HepG2 (cell line): Measurements from ENCODE around the gene AKNA. TPM values are rescaled to one million over a fixed set of nuclear protein-coding genes. Genes with fewer than 3 reads are reported as not detected.

Experiments
- ATAC-seq: fragments of 200-7000 bp; cut with Tn5 transposase; 3 replicates; pipeline ENCODE4 v1.9.1; 2020; ENCODE audit warnings: mild to moderate bottlenecking, moderate library complexity
- BruUV-seq: library from RNA; stranded (reverse); fragments of 400-500 nt; replicated peaks from 2 replicates; lab custom pipeline; 2021; lab: Mats Ljungman, UMichigan
- CTCF ChIA-PET: fragments of 300-600 bp; formaldehyde crosslinking; extraction: SDS; loops from one replicate; lab custom pipeline; 2021; ENCODE audit warnings: low total read pairs, inconsistent platforms, low intra/inter-chr PET ratio; lab: Yijun Ruan, JAX
- POLR2A ChIA-PET: fragments of 350-600 bp; sonication (Branson Sonifier 250); formaldehyde crosslinking; loops from one replicate; lab custom pipeline; 2020; ENCODE audit warnings: antibody characterized with exemption, inconsistent platforms; lab: Yijun Ruan, JAX
- DNase-seq: peaks from one replicate; pipeline ENCODE4 v3.0.0-alpha.2; 2015; ENCODE audit warnings: low spot score
- FAIRE-seq: peaks from 3 replicates; lab custom pipeline; 2011; peaks lifted over from hg19 to GRCh38; lab: Jason Lieb, UNC
- H2AFZ ChIP-seq: one replicate; pipeline ENCODE4 v1.6.1; 2011; ENCODE audit warnings: low read length, inconsistent platforms
- H3K27ac ChIP-seq: fragments of 300-600 bp; 3 replicates; pipeline ENCODE4 v1.8.0; 2011; ENCODE audit warnings: mixed run types, mild to moderate bottlenecking, mixed read lengths, low read length, inconsistent platforms; ENCODE audit not compliant: insufficient read depth; ENCODE audit errors: extremely low read length
- H3K27me3 ChIP-seq, 2 experiments: fragments of 200-600 bp in 1 of 2; 2 replicates in 1 of 2; 3 replicates in 1 of 2; pipeline versions ENCODE4 v1.6.0 to v1.8.0; 2011; ENCODE audit warnings: low read length in 2 of 2, mild to moderate bottlenecking in 2 of 2, moderate library complexity in 2 of 2, inconsistent platforms in 1 of 2; ENCODE audit not compliant: insufficient read depth in 2 of 2, control insufficient read depth in 1 of 2
- H3K36me3 ChIP-seq, 2 experiments: fragments of 200-600 bp in 1 of 2; replicated peaks in 1 of 2; 2 replicates in 1 of 2; 3 replicates in 1 of 2; pipeline versions ENCODE4 v1.5.1 to v1.8.0; 2011; ENCODE audit warnings: low read length in 2 of 2, inconsistent platforms in 1 of 2; ENCODE audit not compliant: insufficient read depth in 2 of 2, control insufficient read depth in 1 of 2
- H3K4me1 ChIP-seq: 2 replicates; pipeline ENCODE4 v1.5.1; 2012; ENCODE audit warnings: low read length, inconsistent platforms; ENCODE audit not compliant: insufficient read depth
- H3K4me2 ChIP-seq: 2 replicates; pipeline ENCODE4 v1.6.0; 2011; ENCODE audit warnings: low read depth, low read length, inconsistent platforms
- H3K4me3 ChIP-seq, 3 experiments: fragments of 200-600 bp in 1 of 3; sonication (generic), shearing (Covaris generic) in 1 of 3; replicated peaks in 1 of 3; 2 replicates each; pipeline ENCODE4 v1.5.1; 2011 to 2016; ENCODE audit warnings: low read length in 3 of 3, inconsistent platforms in 2 of 3, low read depth in 2 of 3, mild to moderate bottlenecking in 2 of 3, control low read depth in 1 of 3, mixed read lengths in 1 of 3; ENCODE audit not compliant: insufficient read depth in 1 of 3
- H3K79me2 ChIP-seq: one replicate; pipeline ENCODE4 v1.6.1; 2011; ENCODE audit warnings: low read length, inconsistent platforms; ENCODE audit not compliant: insufficient read depth
- H3K9ac ChIP-seq: 2 replicates; pipeline ENCODE4 v1.6.0; 2011; ENCODE audit warnings: mild to moderate bottlenecking, low read depth, low read length, inconsistent platforms; ENCODE audit not compliant: insufficient read depth
- H3K9me3 ChIP-seq: 2 replicates; pipeline ENCODE4 v1.5.1; 2012; ENCODE audit warnings: mild to moderate bottlenecking, low read length
- H4K20me1 ChIP-seq: 2 replicates; pipeline ENCODE4 v1.6.0; 2011; ENCODE audit warnings: inconsistent platforms, mild to moderate bottlenecking, low read length, moderate library complexity; ENCODE audit not compliant: insufficient read depth
- FOXK1 ChIP-seq: sonication (generic); formaldehyde crosslinking; IDR thresholded peaks from 2 replicates; pipeline ENCODE4 v1.4.0; 2020; ENCODE audit warnings: low read depth, missing genetic modification reagents, borderline replicate concordance
- YEATS2 ChIP-seq: sonication (generic); formaldehyde crosslinking; IDR thresholded peaks from 2 replicates; pipeline ENCODE4 v1.4.0; 2020; ENCODE audit warnings: missing genetic modification reagents, borderline replicate concordance
- ZFP36L1 ChIP-seq: sonication (generic); formaldehyde crosslinking; IDR thresholded peaks from 2 replicates; pipeline ENCODE4 v1.8.0; 2022; ENCODE audit warnings: mild to moderate bottlenecking, missing genetic modification reagents, moderate library complexity
- ZNF331 ChIP-seq: sonication (generic); formaldehyde crosslinking; IDR thresholded peaks from 2 replicates; pipeline ENCODE4 v1.4.0; 2020; ENCODE audit warnings: missing genetic modification reagents
- WGBS: methylation state at CpG from one replicate; pipeline ENCODE4 v1.1.6; 2017; ENCODE audit warnings: low lambda C conversion rate; 5-methylcytosine and 5-hydroxymethylcytosine counted together
- in situ Hi-C: cut with HindIII; loops from 2 replicates; pipeline ENCODE4 v1.10.0; 2017; ENCODE audit warnings: low pct_unique_long_range_greater_than_20kb; ENCODE audit not compliant: extremely low pct_ligation_motif_present
- intact Hi-C: fragments of 100-400 bp; cut with micrococcal nuclease; formaldehyde crosslinking; loops from one replicate; pipeline ENCODE4 v1.10.0; 2022; ENCODE audit not compliant: unreplicated experiment
- polyA plus RNA-seq, 8 experiments: library from polyadenylated mRNA; depleted of rRNA in 3 of 8; stranded (reverse) in 7 of 8; unstranded in 1 of 8; fragments of >200 nt; fragmentation: Illumina TruSeq in 4 of 8; extraction: Trizol in 4 of 8; gene quantifications; 2 replicates each; pipeline versions ENCODE4 v1.2.1 to v1.2.3, GENCODE V29; 2011 to 2016; ENCODE audit warnings: low read depth in 4 of 8, missing spikeins in 1 of 8, mixed read lengths in 1 of 8; ENCODE audit not compliant: insufficient read depth in 1 of 8
- total RNA-seq, 5 experiments: library from RNA; depleted of rRNA; stranded (reverse); fragments of >200 nt; fragmentation: Illumina TruSeq; extraction: Trizol; gene quantifications; 2 replicates each; pipeline ENCODE4 v1.2.3, GENCODE V29; 2016; ENCODE audit warnings: low read depth in 1 of 5
- TF ChIP-seq, protein P1 (sequence below): sonication (generic); formaldehyde crosslinking; IDR thresholded peaks from 2 replicates; pipeline ENCODE4 v1.4.0; 2020; ENCODE audit warnings: missing genetic modification reagents
- TF ChIP-seq, protein P2 (sequence below): sonication (generic); formaldehyde crosslinking; IDR thresholded peaks from 2 replicates; pipeline ENCODE4 v1.5.0; 2020; ENCODE audit warnings: mild to moderate bottlenecking, missing genetic modification reagents, moderate library complexity

Gene AKNA
- total and polyA plus RNA-seq, 2 of the 13 experiments (the other 11 are each of a cell fraction or from before 2014, with no cell fraction given), result 3.0 to 3.1 TPM

DNA sequence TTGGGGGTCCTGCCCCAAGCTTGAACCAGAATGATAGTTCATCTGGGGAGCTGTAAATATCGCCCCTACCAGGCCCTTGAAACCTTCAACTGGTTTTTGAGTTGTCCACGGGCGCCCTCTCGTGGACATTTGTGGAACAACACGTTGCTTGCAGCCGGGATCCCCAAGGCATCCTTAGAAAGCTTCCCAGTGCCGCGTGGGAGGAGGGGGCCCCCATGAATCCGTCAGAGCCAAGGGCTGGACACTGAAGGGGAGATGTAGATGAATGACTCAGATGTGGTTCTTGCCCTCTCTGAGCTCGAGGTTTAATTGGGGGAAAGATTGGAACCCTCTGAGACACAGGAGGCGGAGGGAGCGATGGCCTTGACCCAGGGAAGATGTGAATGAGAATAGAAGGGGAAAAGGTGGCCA, 96.7 kb downstream of the AKNA start (continued):
- no peak for TF ChIP-seq FOXK1 (CRISPR knock-in tag)

DNA sequence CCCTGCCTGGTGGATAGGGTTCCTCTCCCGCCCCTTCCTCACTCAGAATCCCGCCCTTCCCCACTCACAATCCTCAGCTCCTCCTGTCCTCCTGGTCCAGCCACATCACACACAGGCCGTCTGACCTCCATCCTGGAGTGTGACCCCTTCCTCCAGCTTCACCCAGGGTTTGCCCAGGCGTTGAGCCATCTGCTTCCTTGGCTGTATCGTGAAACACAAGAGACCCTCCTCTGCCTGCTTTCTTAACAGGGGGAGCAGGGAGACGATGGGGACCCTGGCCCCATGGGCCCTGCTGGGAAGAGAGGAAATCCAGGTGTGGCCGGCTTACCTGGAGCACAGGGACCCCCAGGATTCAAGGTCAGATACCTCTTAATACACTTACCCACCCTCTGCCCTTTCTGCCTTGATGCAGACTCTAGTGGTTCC, 97.2 kb downstream of the AKNA start:
- Histone ChIP-seq H3K4me3 (no peak overlapping the region), H3K27ac (no peak overlapping the region), H3K9ac (no peak overlapping the region), H3K36me3 (peaks cover 39 to 78% of the 10 kb centered on the region in 2 experiments), H3K4me1 (no peaks in the 10 kb centered on the region), H2AFZ (no peak overlapping the region), H3K4me2 (no peak overlapping the region), H4K20me1 (no peaks in the 10 kb centered on the region), H3K9me3 (peaks cover 10% of the 10 kb centered on the region), H3K27me3 (no peaks in the 10 kb centered on the region), H3K79me2 (no peaks in the 10 kb centered on the region)
- in situ Hi-C loops (loop anchor here (5.0 kb wide), 3 partner anchors 133 to 483 kb away; partner anchors contain the start of genes COL27A1 and KIF12), intact Hi-C loops (loop anchor here (2.0 to 5.0 kb wide), 2 partner anchors 133 to 182 kb away; partner anchors contain the start of gene COL27A1)
- no TSS peak for BruUV-seq
- no peak for FAIRE-seq
- no peak for DNase-seq
- WGBS, result 86% methylated on average over 6 of the region's 7 CpGs
- ChIA-PET CTCF (interaction anchor here (1.8 to 1.9 kb wide), 2 partner anchors 183 to 208 kb away, joined by 18 to 21 read pairs; no protein-coding TSS in a partner anchor), POLR2A (interaction anchor here (1.0 to 3.2 kb wide), 8 partner anchors 116 to 218 kb away, joined by 3 to 24 read pairs (median 6); no protein-coding TSS in a partner anchor)
- TF ChIP-seq ZNF331 (CRISPR knock-in tag), result no peak
- TF ChIP-seq, protein P1, sequence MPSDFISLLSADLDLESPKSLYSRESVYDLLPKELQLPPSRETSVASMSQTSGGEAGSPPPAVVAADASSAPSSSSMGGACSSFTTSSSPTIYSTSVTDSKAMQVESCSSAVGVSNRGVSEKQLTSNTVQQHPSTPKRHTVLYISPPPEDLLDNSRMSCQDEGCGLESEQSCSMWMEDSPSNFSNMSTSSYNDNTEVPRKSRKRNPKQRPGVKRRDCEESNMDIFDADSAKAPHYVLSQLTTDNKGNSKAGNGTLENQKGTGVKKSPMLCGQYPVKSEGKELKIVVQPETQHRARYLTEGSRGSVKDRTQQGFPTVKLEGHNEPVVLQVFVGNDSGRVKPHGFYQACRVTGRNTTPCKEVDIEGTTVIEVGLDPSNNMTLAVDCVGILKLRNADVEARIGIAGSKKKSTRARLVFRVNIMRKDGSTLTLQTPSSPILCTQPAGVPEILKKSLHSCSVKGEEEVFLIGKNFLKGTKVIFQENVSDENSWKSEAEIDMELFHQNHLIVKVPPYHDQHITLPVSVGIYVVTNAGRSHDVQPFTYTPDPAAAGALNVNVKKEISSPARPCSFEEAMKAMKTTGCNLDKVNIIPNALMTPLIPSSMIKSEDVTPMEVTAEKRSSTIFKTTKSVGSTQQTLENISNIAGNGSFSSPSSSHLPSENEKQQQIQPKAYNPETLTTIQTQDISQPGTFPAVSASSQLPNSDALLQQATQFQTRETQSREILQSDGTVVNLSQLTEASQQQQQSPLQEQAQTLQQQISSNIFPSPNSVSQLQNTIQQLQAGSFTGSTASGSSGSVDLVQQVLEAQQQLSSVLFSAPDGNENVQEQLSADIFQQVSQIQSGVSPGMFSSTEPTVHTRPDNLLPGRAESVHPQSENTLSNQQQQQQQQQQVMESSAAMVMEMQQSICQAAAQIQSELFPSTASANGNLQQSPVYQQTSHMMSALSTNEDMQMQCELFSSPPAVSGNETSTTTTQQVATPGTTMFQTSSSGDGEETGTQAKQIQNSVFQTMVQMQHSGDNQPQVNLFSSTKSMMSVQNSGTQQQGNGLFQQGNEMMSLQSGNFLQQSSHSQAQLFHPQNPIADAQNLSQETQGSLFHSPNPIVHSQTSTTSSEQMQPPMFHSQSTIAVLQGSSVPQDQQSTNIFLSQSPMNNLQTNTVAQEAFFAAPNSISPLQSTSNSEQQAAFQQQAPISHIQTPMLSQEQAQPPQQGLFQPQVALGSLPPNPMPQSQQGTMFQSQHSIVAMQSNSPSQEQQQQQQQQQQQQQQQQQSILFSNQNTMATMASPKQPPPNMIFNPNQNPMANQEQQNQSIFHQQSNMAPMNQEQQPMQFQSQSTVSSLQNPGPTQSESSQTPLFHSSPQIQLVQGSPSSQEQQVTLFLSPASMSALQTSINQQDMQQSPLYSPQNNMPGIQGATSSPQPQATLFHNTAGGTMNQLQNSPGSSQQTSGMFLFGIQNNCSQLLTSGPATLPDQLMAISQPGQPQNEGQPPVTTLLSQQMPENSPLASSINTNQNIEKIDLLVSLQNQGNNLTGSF (CRISPR knock-in tag), result no peak
- no peak for TF ChIP-seq YEATS2 (CRISPR knock-in tag)
- TF ChIP-seq, protein P2, sequence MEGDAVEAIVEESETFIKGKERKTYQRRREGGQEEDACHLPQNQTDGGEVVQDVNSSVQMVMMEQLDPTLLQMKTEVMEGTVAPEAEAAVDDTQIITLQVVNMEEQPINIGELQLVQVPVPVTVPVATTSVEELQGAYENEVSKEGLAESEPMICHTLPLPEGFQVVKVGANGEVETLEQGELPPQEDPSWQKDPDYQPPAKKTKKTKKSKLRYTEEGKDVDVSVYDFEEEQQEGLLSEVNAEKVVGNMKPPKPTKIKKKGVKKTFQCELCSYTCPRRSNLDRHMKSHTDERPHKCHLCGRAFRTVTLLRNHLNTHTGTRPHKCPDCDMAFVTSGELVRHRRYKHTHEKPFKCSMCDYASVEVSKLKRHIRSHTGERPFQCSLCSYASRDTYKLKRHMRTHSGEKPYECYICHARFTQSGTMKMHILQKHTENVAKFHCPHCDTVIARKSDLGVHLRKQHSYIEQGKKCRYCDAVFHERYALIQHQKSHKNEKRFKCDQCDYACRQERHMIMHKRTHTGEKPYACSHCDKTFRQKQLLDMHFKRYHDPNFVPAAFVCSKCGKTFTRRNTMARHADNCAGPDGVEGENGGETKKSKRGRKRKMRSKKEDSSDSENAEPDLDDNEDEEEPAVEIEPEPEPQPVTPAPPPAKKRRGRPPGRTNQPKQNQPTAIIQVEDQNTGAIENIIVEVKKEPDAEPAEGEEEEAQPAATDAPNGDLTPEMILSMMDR (CRISPR knock-in tag), result no peak
- TF ChIP-seq ZFP36L1 (CRISPR knock-in tag), result no peak
- peak; percentile 24 for ATAC-seq
